SIG-M5 (cell line): ENCODE data around the gene KCNC1.

Source experiments
- DNase-seq: peaks from one replicate; lab custom pipeline; 2025; lab: John Stamatoyannopoulos, UW

The KCNC1 gene

GRCh38 chr11:17774232-17775034, 39.9 kb downstream of the KCNC1 start:
- DNase-seq = no peak

- no peak for DNase-seq
Measured at GRCh38 chr11:17775035-17775348, 40.4 kb downstream of the KCNC1 start.

DNA sequence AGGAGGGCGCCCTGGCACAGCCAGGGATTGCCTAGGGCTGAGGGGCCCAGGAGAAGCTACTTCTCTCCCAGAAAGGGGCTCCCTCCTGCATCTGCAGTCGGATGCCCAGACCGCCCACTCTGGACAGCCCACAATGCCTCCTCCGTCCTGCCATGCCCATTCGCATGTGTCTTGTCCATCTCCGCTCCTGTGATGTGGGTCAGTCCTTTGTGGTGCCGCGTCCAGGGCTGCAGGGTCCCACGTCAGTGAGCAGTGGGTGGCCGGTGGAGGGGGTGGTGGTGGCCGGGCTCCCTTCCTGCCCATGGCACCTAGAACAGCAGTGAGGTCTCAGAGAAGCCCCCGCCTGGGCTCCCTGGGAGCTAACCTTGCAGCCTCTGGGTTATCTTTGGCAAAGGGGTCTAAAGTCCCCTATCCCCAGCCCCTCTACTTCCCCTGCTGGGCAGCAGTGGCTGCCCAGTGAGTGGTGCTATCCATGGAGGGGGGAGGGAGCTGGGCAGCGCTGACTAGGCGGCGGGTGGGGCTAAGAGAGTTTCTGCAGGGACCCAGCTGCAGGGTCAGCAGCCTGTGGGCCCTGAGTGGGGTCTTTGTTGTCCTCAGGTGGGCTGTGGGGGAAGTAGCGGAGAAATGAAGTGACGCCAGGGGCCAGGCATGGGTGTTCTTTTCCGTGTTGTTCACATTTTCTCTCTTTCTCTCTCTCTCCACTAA, 41.1 kb downstream of the KCNC1 start:
- DNase-seq = no peak

GRCh38 chr11:17776212-17776875, 41.8 kb downstream of the KCNC1 start:
- no peak for DNase-seq

GRCh38 chr11:17777086-17777737, 42.6 kb downstream of the KCNC1 start:
- no peak for DNase-seq

- no peak for DNase-seq
Measured at GRCh38 chr11:17777738-17778091, 43.1 kb downstream of the KCNC1 start.

DNA sequence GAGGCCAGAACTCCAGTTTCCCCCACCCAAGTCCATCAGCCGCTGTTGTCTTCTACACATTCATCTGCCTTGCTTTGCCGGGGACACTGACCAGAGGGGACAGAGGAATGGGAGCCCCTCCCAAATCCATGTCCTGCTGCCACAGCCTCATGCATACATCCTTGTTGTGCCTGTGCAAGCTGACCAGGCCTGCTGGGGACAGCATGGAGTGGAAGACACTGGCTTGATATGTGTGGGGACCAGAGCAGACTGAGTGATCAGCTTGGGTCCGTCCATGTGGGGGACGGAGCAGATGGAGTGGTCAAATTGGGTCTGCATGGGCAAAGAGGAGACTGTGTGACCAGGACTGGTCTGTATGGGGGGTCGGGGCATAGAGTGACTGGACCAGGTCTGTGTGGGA, 43.8 kb downstream of the KCNC1 start:
- DNase-seq = no peak

DNA sequence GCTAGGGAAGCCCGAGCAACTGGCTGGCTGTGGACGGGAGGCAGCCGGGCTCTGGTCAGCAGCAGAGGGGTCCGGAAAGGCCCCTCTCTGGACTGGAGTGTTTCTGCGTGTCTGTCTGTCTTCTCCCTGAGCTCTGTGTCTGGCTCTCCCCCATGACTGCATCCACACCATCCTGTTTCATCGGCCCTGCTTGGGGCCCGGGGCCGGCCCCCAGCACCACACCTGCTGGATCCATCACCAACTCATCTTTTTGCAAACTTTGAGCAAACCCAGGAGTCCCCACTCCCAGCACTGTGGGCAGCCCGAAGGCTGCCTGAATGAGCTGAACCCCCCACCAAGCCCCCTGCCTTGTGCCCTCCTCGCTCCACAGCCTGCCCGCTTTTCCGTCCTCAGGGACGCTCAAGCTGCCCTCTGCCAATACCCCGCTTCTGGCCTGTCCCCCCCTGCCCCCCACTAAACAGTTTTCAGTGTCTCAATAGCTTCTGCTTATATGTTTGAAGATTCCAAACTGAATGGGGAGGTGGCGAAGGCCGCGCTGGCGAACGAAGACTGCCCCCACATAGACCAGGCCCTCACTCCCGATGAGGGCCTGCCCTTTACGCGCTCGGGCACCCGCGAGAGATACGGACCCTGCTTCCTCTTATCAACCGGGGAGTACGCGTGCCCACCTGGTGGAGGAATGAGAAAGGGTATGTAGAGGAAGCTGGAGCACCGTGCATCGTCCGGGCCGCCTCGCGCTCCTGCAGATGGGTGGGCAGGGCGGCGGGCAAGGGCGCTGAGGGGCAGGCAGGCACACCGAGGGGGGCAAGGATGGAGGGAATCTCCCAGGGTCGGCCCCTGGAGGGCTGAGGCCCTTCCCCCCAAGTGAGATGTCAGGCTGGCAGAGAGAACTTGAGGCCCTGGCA, 44.6 kb downstream of the KCNC1 start:
- no peak for DNase-seq

DNA sequence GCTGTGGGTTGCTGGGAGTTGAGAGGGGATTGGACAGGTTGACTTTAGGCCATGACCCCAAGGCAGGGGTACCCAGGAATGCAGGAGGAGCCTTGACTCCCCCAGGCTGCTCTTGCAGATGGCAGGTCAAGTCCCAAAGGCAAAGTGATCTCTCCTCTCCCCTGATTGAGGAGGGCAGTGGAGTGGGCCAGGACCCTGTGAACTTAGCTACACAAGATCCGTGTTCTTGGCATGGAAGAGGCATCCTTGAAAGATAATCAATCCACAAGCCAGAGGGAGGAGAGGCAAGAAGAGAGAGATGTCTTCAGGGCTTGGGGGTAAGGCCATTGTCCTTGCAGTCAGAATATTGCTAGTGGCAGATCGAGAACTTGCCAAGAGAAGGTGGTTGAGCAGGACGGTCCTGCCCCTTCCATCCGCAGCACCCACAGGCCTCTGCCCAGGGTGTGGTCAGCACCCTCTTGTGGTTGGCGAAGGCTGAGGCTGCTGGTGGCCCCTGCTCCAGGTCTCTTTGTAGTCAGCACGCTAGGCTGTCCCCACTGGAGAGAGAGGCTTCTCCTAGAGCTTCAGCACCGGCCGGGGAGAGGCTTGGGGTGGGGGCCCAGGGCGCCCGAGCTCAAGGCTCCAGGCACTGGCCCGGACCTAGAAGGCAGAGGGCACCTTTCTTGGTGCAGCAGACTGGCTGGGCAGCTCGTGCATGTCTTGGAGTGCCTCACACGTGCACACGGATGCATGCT, 45.4 kb downstream of the KCNC1 start:
- no peak for DNase-seq

- no peak for DNase-seq
Measured at GRCh38 chr11:17780668-17781067, 46.1 kb downstream of the KCNC1 start.

- DNase-seq = no peak
Measured at GRCh38 chr11:17781221-17781620, 46.6 kb downstream of the KCNC1 start.

- no peak for DNase-seq
Measured at GRCh38 chr11:17781626-17782025, 47.0 kb downstream of the KCNC1 start.

- no peak for DNase-seq
Measured at GRCh38 chr11:17782145-17782544, 47.6 kb downstream of the KCNC1 start.

- DNase-seq = no peak
Measured at GRCh38 chr11:17782603-17783337, 48.2 kb downstream of the KCNC1 start.

GRCh38 chr11:17783878-17784277, 49.3 kb downstream of the KCNC1 start:
- DNase-seq = no peak

- DNase-seq = no peak
Measured at GRCh38 chr11:17786824-17787525, 52.4 kb downstream of the KCNC1 start.

- no peak for DNase-seq
Measured at GRCh38 chr11:17788084-17788483, 53.5 kb downstream of the KCNC1 start.

DNA sequence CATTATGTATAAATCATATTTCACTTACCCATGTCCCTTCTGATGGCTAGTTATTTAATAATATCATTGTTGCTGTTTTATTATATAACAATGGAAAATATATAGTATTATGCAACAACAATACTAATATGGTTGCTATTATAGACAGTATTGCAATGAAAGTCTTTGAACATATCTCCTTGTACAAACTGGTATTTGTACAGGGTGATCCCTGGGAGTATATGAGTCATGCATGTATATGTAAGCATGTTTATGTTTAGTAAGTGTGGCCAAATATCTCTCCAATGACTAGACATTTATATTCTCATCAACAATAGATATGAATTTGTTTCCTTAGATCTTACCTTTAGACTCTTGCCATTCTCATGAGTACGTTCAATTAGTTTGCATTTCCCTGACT, 55.9 kb downstream of the KCNC1 start:
- DNase-seq = no peak

- DNase-seq = no peak
Measured at GRCh38 chr11:17791144-17791543, 56.6 kb downstream of the KCNC1 start.

DNA sequence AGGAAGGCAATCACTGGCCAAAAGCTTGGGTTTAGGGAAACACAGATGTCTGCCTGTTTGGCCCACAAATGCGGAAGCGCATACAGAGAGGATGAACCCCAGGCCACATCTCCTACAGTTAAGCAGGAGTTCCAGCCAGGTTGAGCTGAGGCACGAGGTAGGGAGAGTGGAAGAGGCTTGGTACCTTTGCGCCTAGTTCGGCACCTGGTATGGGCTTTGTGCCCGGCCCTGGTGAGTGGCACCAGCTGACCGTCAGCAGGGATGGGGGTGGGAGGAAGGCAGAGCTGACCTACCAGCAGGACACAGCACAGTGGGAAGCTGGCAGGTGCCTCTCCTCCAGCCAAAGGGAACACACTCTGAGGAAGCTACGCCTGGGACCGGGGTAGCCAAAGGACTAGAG, 57.6 kb downstream of the KCNC1 start:
- no peak for DNase-seq
